CD14-positive monocyte (primary cell): Measurements from ENCODE around the gene C16orf54. TPM values are rescaled to one million over a fixed set of nuclear protein-coding genes. Genes with fewer than 3 reads are reported as not detected.

ENCODE experiments used
- DNase-seq, 3 donors: peaks; one replicate each; pipeline ENCODE4 v3.0.0-alpha.2; 2011 to 2022
- H2AFZ ChIP-seq: 2 replicates; pipeline ENCODE4 v1.6.0; 2012; ENCODE audit warnings: mild to moderate bottlenecking, low read depth, low read length, inconsistent platforms; ENCODE audit not compliant: insufficient read depth, poor library complexity, severe bottlenecking
- H3K27ac ChIP-seq, 2 donors: 1 replicate in 1 of 2; 2 replicates in 1 of 2; pipeline ENCODE4 v1.5.1; 2012 to 2013; ENCODE audit warnings: low read length in 2 of 2, control low read depth in 1 of 2, inconsistent platforms in 1 of 2, low read depth in 1 of 2, mild to moderate bottlenecking in 1 of 2
- H3K27me3 ChIP-seq, 2 donors: one replicate each; pipeline versions ENCODE4 v1.6.0 to v1.6.1; 2011 to 2013; ENCODE audit warnings: low read length in 2 of 2; ENCODE audit not compliant: control insufficient read depth in 2 of 2, insufficient read depth in 2 of 2
- H3K36me3 ChIP-seq, 2 donors: replicated peaks in 1 of 2; 1 replicate in 1 of 2; 2 replicates in 1 of 2; pipeline versions ENCODE4 v1.5.1 to v1.6.1; 2012 to 2013; ENCODE audit warnings: low read length in 2 of 2, control low read depth in 1 of 2, inconsistent platforms in 1 of 2, mild to moderate bottlenecking in 1 of 2; ENCODE audit not compliant: insufficient read depth in 2 of 2, control insufficient read depth in 1 of 2
- H3K4me1 ChIP-seq, 2 donors: 1 replicate in 1 of 2; 2 replicates in 1 of 2; pipeline versions ENCODE4 v1.5.1 to v1.6.1; 2012 to 2013; ENCODE audit warnings: low read length in 2 of 2, control low read depth in 1 of 2, inconsistent platforms in 1 of 2, mild to moderate bottlenecking in 1 of 2, moderate library complexity in 1 of 2; ENCODE audit not compliant: insufficient read depth in 2 of 2, control insufficient read depth in 1 of 2
- H3K4me2 ChIP-seq: replicated peaks from 2 replicates; pipeline ENCODE3; 2012; ENCODE audit warnings: low read length, moderate library complexity, mild to moderate bottlenecking; ENCODE audit not compliant: poor library complexity, severe bottlenecking; ENCODE audit errors: extremely low read depth
- H3K4me3 ChIP-seq, 3 experiments: fragments of 200-600 bp in 1 of 3; sonication (generic) in 1 of 3; replicated peaks in 1 of 3; 1 replicate in 2 of 3; 2 replicates in 1 of 3; pipeline ENCODE4 v1.5.1; 2011 to 2013; ENCODE audit warnings: low read length in 3 of 3, mild to moderate bottlenecking in 3 of 3, control low read depth in 2 of 3, low read depth in 2 of 3, inconsistent platforms in 1 of 3, moderate library complexity in 1 of 3
- H3K79me2 ChIP-seq: 2 replicates; pipeline ENCODE4 v1.6.0; 2012; ENCODE audit warnings: mild to moderate bottlenecking, control low read depth, inconsistent platforms, low read length, moderate library complexity; ENCODE audit not compliant: insufficient read depth
- H3K9ac ChIP-seq: 2 replicates; pipeline ENCODE4 v1.6.0; 2017; ENCODE audit warnings: low read length, mild to moderate bottlenecking; ENCODE audit not compliant: insufficient read depth, poor library complexity, severe bottlenecking
- H3K9me3 ChIP-seq, 2 donors: replicated peaks in 1 of 2; 1 replicate in 1 of 2; 2 replicates in 1 of 2; pipeline versions ENCODE4 v1.5.1 to v1.6.1; 2012 to 2013; ENCODE audit warnings: low read length in 2 of 2, control low read depth in 1 of 2; ENCODE audit not compliant: control insufficient read depth in 1 of 2, insufficient read depth in 1 of 2
- H4K20me1 ChIP-seq: 2 replicates; pipeline ENCODE4 v1.6.0; 2012; ENCODE audit warnings: mild to moderate bottlenecking, low read length, control low read depth, moderate library complexity; ENCODE audit not compliant: insufficient read depth
- H3K27ac Mint-ChIP-seq, 7 donors: one replicate each; pipeline ENCODE4 v1.8.0; 2020; ENCODE audit warnings: mild to moderate bottlenecking in 7 of 7, mixed read lengths in 7 of 7, moderate library complexity in 6 of 7, inconsistent platforms in 2 of 7
- H3K27me3 Mint-ChIP-seq, 3 donors: one replicate each; pipeline ENCODE4 v1.8.0; 2021 to 2022; ENCODE audit warnings: low read depth in 3 of 3, mild to moderate bottlenecking in 3 of 3, mixed read lengths in 3 of 3, moderate library complexity in 3 of 3, inconsistent platforms in 1 of 3
- H3K36me3 Mint-ChIP-seq, 2 donors: one replicate each; pipeline ENCODE4 v1.8.0; 2020; ENCODE audit warnings: mixed read lengths in 2 of 2, inconsistent platforms in 1 of 2, mild to moderate bottlenecking in 1 of 2
- H3K4me1 Mint-ChIP-seq: one replicate; pipeline ENCODE4 v1.8.0; 2020; ENCODE audit warnings: mild to moderate bottlenecking, mixed read lengths
- H3K4me3 Mint-ChIP-seq, 2 donors: one replicate each; pipeline ENCODE4 v1.8.0; 2020; ENCODE audit warnings: mild to moderate bottlenecking in 2 of 2, mixed read lengths in 2 of 2, moderate library complexity in 1 of 2
- H3K9me3 Mint-ChIP-seq, 7 donors: one replicate each; pipeline ENCODE4 v1.8.0; 2020 to 2022; ENCODE audit warnings: mixed read lengths in 7 of 7, mild to moderate bottlenecking in 6 of 7, moderate library complexity in 6 of 7, inconsistent platforms in 2 of 7
- WGBS: methylation state at CpG from one replicate; pipeline ENCODE4 v1.1.5; 2013; ENCODE audit warnings: missing lambda C conversion rate; ENCODE audit not compliant: insufficient coverage; 5-methylcytosine and 5-hydroxymethylcytosine counted together
- intact Hi-C, 2 donors: fragments of 100-400 bp; cut with micrococcal nuclease; formaldehyde crosslinking; loops; one replicate each; pipeline versions ENCODE4 v1.15.0 to v1.15.1; 2023
- polyA plus RNA-seq, 3 donors: library from polyadenylated mRNA; depleted of rRNA in 1 of 3; unstranded in 2 of 3; stranded (reverse) in 1 of 3; fragments of 300-500 nt in 2 of 3; fragments of >200 nt in 1 of 3; fragmentation: Illumina TruSeq in 2 of 3; gene quantifications; 1 replicate in 2 of 3; 2 replicates in 1 of 3; pipeline ENCODE4 v1.2.3, GENCODE V29; 2012 to 2021
- TF ChIP-seq, protein P1 (sequence below): fragments of 200-600 bp; IDR thresholded peaks from one replicate; pipeline ENCODE4 v1.8.0; 2022; ENCODE audit warnings: antibody characterized with exemption, mild to moderate bottlenecking

Gene C16orf54
- polyA plus RNA-seq, 3 donors: 24.6 to 32.0 (median 29.2) TPM

DNA sequence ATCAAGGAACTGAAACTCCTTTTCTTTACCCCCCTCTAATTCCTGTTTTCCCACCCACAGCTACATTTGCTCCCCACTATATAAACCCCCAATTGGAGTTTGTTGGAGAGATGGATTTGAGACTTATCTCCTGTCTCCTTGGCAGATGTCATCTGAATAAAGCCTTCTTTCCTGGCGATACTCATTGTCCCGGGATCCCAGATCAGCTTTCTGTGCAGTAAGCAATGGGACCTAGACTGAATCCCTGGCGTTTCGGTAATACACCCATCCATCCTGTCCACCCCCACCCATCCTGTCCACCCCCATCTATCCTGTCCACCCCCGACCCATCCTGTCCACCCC is 44.6 kb downstream of the C16orf54 start:
- Histone ChIP-seq H3K9ac (no peak overlapping the region), H3K36me3 (no peaks in the 10 kb centered on the region), H3K27me3 (peaks cover 0 to 6% of the 10 kb centered on the region in 2 donors), H4K20me1 (no peaks in the 10 kb centered on the region), H3K4me2 (no peak overlapping the region), H3K79me2 (no peaks in the 10 kb centered on the region), H3K4me1 (peaks cover 7 to 19% of the 10 kb centered on the region in 2 donors), H3K27ac (no peak overlapping the region), H3K4me3 (no peak overlapping the region), H3K9me3 (peaks cover 8 to 18% of the 10 kb centered on the region in 2 donors), H2AFZ (no peak overlapping the region)
- Mint-ChIP-seq H3K4me1 (peaks cover 23% of the 10 kb centered on the region), H3K4me3 (no peak overlapping the region), H3K9me3 (peaks cover 8 to 25% (median 20%) of the 10 kb centered on the region in 7 donors), H3K27me3 (peaks cover 17 to 27% (median 25%) of the 10 kb centered on the region in 3 donors), H3K36me3 (no peaks in the 10 kb centered on the region), H3K27ac (no peak overlapping the region)
- 80% methylated on average over 1 of the region's 5 CpGs for WGBS
- DNase-seq: no peak
- intact Hi-C loops: loop anchor here (2.0 to 5.0 kb wide), 2 partner anchors 116 to 148 kb away; partner anchors contain the start of gene PAGR1 (in 1 of the 2)
- TF ChIP-seq, protein P1, sequence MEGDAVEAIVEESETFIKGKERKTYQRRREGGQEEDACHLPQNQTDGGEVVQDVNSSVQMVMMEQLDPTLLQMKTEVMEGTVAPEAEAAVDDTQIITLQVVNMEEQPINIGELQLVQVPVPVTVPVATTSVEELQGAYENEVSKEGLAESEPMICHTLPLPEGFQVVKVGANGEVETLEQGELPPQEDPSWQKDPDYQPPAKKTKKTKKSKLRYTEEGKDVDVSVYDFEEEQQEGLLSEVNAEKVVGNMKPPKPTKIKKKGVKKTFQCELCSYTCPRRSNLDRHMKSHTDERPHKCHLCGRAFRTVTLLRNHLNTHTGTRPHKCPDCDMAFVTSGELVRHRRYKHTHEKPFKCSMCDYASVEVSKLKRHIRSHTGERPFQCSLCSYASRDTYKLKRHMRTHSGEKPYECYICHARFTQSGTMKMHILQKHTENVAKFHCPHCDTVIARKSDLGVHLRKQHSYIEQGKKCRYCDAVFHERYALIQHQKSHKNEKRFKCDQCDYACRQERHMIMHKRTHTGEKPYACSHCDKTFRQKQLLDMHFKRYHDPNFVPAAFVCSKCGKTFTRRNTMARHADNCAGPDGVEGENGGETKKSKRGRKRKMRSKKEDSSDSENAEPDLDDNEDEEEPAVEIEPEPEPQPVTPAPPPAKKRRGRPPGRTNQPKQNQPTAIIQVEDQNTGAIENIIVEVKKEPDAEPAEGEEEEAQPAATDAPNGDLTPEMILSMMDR: no peak

DNA sequence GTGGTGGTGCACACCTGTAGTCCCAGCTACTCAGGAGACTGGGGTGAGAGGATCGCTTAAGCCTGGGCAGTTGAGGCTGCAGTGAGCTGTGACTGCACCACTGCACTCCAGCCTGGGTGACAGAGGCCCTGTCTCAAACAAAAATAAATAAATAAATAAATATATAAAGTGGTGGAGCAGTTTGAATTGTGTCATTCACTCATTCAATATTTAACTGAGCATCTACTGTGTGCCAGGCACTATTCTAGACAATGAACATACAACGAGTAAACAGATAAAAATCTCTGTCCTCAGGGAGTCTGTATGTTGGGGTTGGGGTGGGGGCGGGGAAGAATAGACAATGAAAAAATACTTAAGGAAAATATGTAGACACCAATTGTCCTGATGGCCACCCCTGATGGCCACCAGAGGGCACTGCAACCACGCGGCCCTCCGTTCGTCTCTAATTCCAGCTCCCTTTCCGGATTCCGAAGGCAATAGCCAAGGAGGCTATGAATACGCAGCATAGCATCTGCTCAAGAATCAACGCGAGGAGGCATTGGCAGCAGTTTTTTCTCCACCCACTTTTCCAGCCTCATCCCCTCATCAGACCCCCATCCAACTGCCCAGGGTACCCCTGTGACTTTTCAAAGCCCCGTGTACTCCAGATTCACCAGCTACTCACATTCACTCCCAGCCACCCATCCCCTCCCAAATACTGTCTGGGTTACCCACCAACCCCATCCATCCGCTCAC is 45.4 kb downstream of the C16orf54 start:
- no peak overlapping the region for H3K9ac ChIP-seq
- no peak overlapping the region for H3K4me3 ChIP-seq
- TF ChIP-seq, protein P1: peak; percentile 92
- peak overlapping the region; percentile 47 for H3K4me2 ChIP-seq
- Mint-ChIP-seq H3K9me3 (peaks cover 8 to 25% (median 20%) of the 10 kb centered on the region in 7 donors), H3K27me3 (peaks cover 17 to 27% (median 25%) of the 10 kb centered on the region in 3 donors), H3K27ac (peak overlapping the region in 1 of 7 donors; percentile 62), H3K4me3 (peak overlapping the region in 1 of 2 donors; percentile 73), H3K4me1 (peaks cover 23% of the 10 kb centered on the region), H3K36me3 (peaks cover 0 to 2% of the 10 kb centered on the region in 2 donors)
- peak; percentile 72 to 78 (median 77) for DNase-seq
- intact Hi-C loops: loop anchor here (2.0 to 5.0 kb wide), 2 partner anchors 117 to 148 kb away; partner anchors contain the start of gene PAGR1 (in 1 of the 2)
- H4K20me1 ChIP-seq: no peaks in the 10 kb centered on the region
- H3K9me3 ChIP-seq: peaks cover 8 to 18% of the 10 kb centered on the region in 2 donors
- H3K27me3 ChIP-seq: peaks cover 0 to 6% of the 10 kb centered on the region in 2 donors
- WGBS: 23% methylated on average over 11 of the region's 14 CpGs
- no peaks in the 10 kb centered on the region for H3K79me2 ChIP-seq
- no peak overlapping the region for H2AFZ ChIP-seq
- H3K27ac ChIP-seq: no peak overlapping the region
- no peaks in the 10 kb centered on the region for H3K36me3 ChIP-seq
- H3K4me1 ChIP-seq: peaks cover 7 to 19% of the 10 kb centered on the region in 2 donors
